Mammary epithelial cell (primary cell): Measurements from ENCODE around the gene DDX60.

ENCODE experiments used
- EZH2 ChIP-seq: IDR thresholded peaks from 2 replicates; pipeline ENCODE4 v1.6.1; 2012; ENCODE audit warnings: low read length, inconsistent platforms, borderline replicate concordance
- TF ChIP-seq, protein P1 (sequence below), 2 donors: IDR thresholded peaks in 1 of 2; conservative IDR thresholded peaks in 1 of 2; 2 replicates each; pipeline ENCODE4 v1.5.1; 2011 to 2012; ENCODE audit warnings: inconsistent platforms in 2 of 2, low read length in 2 of 2, mild to moderate bottlenecking in 2 of 2, control low read depth in 1 of 2, low read depth in 1 of 2; ENCODE audit not compliant: insufficient read depth in 1 of 2; ENCODE audit errors: extremely low read depth in 1 of 2

DNA sequence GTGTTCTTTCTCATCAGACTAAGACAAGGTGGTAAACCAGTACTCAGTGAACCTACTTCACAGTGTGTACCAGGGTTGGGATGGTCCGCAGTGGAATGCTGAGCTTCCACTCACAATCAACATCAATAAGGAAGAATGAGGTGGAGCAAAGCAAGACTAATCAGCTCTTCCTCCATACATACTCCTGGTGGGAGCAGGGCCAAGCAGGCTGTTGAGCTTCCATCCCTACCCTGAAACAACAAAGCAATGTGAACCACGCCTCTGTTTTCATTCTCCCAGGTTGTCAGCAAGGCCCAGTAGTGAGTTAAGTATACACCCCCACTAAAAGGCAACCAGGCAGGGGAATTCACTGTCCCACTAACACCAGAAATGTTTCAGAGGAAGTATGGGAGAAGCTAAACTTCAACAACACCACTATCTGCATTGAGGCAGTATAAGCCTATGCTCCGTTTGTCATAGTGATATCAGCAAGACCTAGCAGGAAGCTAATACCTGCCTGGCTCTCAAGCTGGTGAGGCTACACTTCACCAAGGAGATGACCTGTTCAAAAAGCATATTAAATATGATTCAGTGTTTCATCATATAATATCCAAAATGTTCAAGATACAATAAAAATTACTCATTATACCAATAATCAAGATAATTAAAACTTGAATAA is 109.5 kb downstream of the DDX60 start:
- TF ChIP-seq, protein P1, sequence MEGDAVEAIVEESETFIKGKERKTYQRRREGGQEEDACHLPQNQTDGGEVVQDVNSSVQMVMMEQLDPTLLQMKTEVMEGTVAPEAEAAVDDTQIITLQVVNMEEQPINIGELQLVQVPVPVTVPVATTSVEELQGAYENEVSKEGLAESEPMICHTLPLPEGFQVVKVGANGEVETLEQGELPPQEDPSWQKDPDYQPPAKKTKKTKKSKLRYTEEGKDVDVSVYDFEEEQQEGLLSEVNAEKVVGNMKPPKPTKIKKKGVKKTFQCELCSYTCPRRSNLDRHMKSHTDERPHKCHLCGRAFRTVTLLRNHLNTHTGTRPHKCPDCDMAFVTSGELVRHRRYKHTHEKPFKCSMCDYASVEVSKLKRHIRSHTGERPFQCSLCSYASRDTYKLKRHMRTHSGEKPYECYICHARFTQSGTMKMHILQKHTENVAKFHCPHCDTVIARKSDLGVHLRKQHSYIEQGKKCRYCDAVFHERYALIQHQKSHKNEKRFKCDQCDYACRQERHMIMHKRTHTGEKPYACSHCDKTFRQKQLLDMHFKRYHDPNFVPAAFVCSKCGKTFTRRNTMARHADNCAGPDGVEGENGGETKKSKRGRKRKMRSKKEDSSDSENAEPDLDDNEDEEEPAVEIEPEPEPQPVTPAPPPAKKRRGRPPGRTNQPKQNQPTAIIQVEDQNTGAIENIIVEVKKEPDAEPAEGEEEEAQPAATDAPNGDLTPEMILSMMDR (conservative IDR thresholded peaks at IDR 0.05 in 1 of 2, IDR thresholded peaks at IDR 0.05 in 1 of 2; ENCODE audit: extremely low read depth in 1 of 2, insufficient read depth in 1 of 2, low read depth in 1 of 2, low read length in 2 of 2), result no peak
- no peak for TF ChIP-seq EZH2
